AG09319 (cell line): ENCODE data around the gene ABCC1.

Source experiments
- DNase-seq: peaks from one replicate; pipeline ENCODE4 v3.0.0-alpha.2; 2010; ENCODE audit warnings: low read depth; ENCODE audit errors: extremely low read depth
- CTCF ChIP-seq: IDR thresholded peaks from 2 replicates; pipeline ENCODE4 v1.5.1; 2011; ENCODE audit warnings: low read depth, mild to moderate bottlenecking, inconsistent platforms, low read length, moderate library complexity

ABCC1 gene

GRCh38 chr16:16120044-16120381 lies 170.6 kb downstream of the ABCC1 start:
- no peak for DNase-seq
- TF ChIP-seq CTCF = no peak

GRCh38 chr16:16120382-16121184 lies 171.2 kb downstream of the ABCC1 start:
- TF ChIP-seq CTCF = no peak
- DNase-seq = no peak

GRCh38 chr16:16121185-16121727 lies 171.8 kb downstream of the ABCC1 start:
- DNase-seq = no peak
- TF ChIP-seq CTCF = no peak

- DNase-seq = no peak
- no peak for TF ChIP-seq CTCF
Observed at GRCh38 chr16:16122264-16122663, 172.8 kb downstream of the ABCC1 start.

GRCh38 chr16:16124438-16124837 lies 175.0 kb downstream of the ABCC1 start:
- TF ChIP-seq CTCF = no peak
- DNase-seq = no peak

- no peak for TF ChIP-seq CTCF
- no peak for DNase-seq
Observed at GRCh38 chr16:16124974-16125373, 175.6 kb downstream of the ABCC1 start.

GRCh38 chr16:16126896-16127295 lies 177.5 kb downstream of the ABCC1 start:
- TF ChIP-seq CTCF = no peak
- no peak for DNase-seq
